ENCODE measurements around the gene CREB5. TPM values are rescaled to one million over a fixed set of nuclear protein-coding genes. Genes with fewer than 3 reads are reported as not detected.

The CREB5 gene
- total RNA-seq, 2 donors from 2014 or later = 0.53 to 2.6 TPM

GRCh38 chr7:28554802-28555471, 142.6 kb downstream of the CREB5 start:
- WGBS, 2 experiments (ENCODE audit: insufficient coverage in 1 of 2, insufficient read length in 1 of 2) = 93 to 100% methylated on average over 1 to 4 of the region's 4 CpGs
- H3K9ac ChIP-seq (ENCODE audit: extremely low read depth, low read length, poor library complexity, severe bottlenecking) = no peak overlapping the region
- Mint-ChIP-seq H3K27ac (no peak overlapping the region), H3K4me1 (peaks cover 8% of the 10 kb centered on the region), H3K27me3 (ENCODE audit: insufficient read depth) (no peaks in the 10 kb centered on the region), H3K9me3 (no peaks in the 10 kb centered on the region), H3K36me3 (ENCODE audit: low read depth) (no peaks in the 10 kb centered on the region), H3K4me3 (no peak overlapping the region)
- H3K9me3 ChIP-seq (ENCODE audit: control insufficient read depth, low read length) = no peaks in the 10 kb centered on the region
- no peaks in the 10 kb centered on the region for H3K4me1 ChIP-seq (ENCODE audit: control insufficient read depth, insufficient read depth, low read length)
- no peak overlapping the region for H3K27ac ChIP-seq (ENCODE audit: low read depth, low read length)
- H3K4me3 ChIP-seq (ENCODE audit: low read length) = no peak overlapping the region
- no peak for TF ChIP-seq CTCF (conservative IDR thresholded peaks at IDR 0.05)
- DNase-seq = no peak
- H3K27me3 ChIP-seq (ENCODE audit: control insufficient read depth, insufficient read depth, low read length, poor library complexity, severe bottlenecking) = peaks cover 3% of the 10 kb centered on the region
- H3K36me3 ChIP-seq (ENCODE audit: control insufficient read depth, insufficient read depth, low read length) = no peaks in the 10 kb centered on the region

DNA sequence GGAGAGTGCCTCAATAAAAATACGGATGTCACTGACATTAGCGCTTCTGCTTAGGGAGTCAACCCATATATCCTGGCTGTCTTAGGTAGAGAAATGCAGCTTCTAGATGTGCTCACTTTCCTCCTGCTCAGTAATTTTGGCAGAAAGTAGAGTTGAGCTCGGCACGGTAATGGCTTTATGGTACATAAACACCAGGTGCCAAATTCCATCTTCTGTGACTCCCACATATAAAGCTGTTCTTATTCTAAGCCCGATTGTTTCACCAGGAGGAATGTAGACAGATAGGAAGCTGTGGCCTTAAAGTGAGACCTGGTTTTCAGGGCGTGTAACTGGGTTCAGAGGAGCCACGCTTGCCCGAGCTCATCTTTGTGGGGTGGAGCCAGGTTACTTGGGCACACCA, 143.7 kb downstream of the CREB5 start:
- no peak for TF ChIP-seq CTCF (conservative IDR thresholded peaks at IDR 0.05)
- H3K9me3 Mint-ChIP-seq = no peaks in the 10 kb centered on the region
- peaks cover 3% of the 10 kb centered on the region for H3K27me3 ChIP-seq (ENCODE audit: control insufficient read depth, insufficient read depth, low read length, poor library complexity, severe bottlenecking)
- no peaks in the 10 kb centered on the region for H3K36me3 ChIP-seq (ENCODE audit: control insufficient read depth, insufficient read depth, low read length)
- no peaks in the 10 kb centered on the region for H3K9me3 ChIP-seq (ENCODE audit: control insufficient read depth, low read length)
- H3K9ac ChIP-seq (ENCODE audit: extremely low read depth, low read length, poor library complexity, severe bottlenecking) = no peak overlapping the region
- H3K4me3 ChIP-seq (ENCODE audit: low read length) = no peak overlapping the region
- no peak overlapping the region for H3K27ac ChIP-seq (ENCODE audit: low read depth, low read length)
- no peaks in the 10 kb centered on the region for H3K36me3 Mint-ChIP-seq (ENCODE audit: low read depth)
- DNase-seq = no peak
- peaks cover 5% of the 10 kb centered on the region for H3K4me1 Mint-ChIP-seq
- H3K4me1 ChIP-seq (ENCODE audit: control insufficient read depth, insufficient read depth, low read length) = no peaks in the 10 kb centered on the region
- 90 to 92% methylated on average over 7 to 8 of the region's 8 CpGs for WGBS, 2 experiments (ENCODE audit: insufficient coverage in 1 of 2, insufficient read length in 1 of 2)
- H3K27ac Mint-ChIP-seq = no peak overlapping the region
- no peaks in the 10 kb centered on the region for H3K27me3 Mint-ChIP-seq (ENCODE audit: insufficient read depth)
- no peak overlapping the region for H3K4me3 Mint-ChIP-seq

DNA sequence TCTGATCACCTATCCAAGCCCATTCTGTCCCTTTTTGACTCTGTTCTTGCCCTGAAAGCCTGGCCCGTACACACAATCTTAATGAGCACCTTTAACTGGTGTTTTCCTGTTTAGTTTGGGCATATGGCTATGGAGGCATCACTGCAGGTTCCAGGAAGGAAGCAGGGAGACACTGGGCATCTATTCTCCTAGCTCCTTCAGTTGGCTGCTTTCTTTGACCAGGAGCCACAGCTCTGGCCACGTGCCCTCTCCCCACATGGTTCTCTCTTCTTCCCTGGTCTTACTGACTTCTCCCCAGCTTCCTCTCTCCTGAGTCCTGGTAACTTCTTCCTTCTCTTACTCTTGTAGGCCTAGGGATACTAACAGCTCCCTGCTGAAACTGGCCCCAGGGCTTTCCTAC, 144.4 kb downstream of the CREB5 start:
- WGBS, 2 experiments (ENCODE audit: insufficient coverage in 1 of 2, insufficient read length in 1 of 2) = 90 to 100% methylated on average over 2 of the region's 2 CpGs
- no peaks in the 10 kb centered on the region for H3K36me3 Mint-ChIP-seq (ENCODE audit: low read depth)
- no peaks in the 10 kb centered on the region for H3K9me3 Mint-ChIP-seq
- no peak overlapping the region for H3K27ac Mint-ChIP-seq
- no peaks in the 10 kb centered on the region for H3K36me3 ChIP-seq (ENCODE audit: control insufficient read depth, insufficient read depth, low read length)
- no peak overlapping the region for H3K27ac ChIP-seq (ENCODE audit: low read depth, low read length)
- no peak for DNase-seq
- no peak for TF ChIP-seq CTCF (conservative IDR thresholded peaks at IDR 0.05)
- H3K9ac ChIP-seq (ENCODE audit: extremely low read depth, low read length, poor library complexity, severe bottlenecking) = no peak overlapping the region
- no peaks in the 10 kb centered on the region for H3K4me1 ChIP-seq (ENCODE audit: control insufficient read depth, insufficient read depth, low read length)
- H3K27me3 Mint-ChIP-seq (ENCODE audit: insufficient read depth) = no peaks in the 10 kb centered on the region
- H3K9me3 ChIP-seq (ENCODE audit: control insufficient read depth, low read length) = no peaks in the 10 kb centered on the region
- H3K27me3 ChIP-seq (ENCODE audit: control insufficient read depth, insufficient read depth, low read length, poor library complexity, severe bottlenecking) = peaks cover 3% of the 10 kb centered on the region
- H3K4me1 Mint-ChIP-seq = no peaks in the 10 kb centered on the region
- no peak overlapping the region for H3K4me3 ChIP-seq (ENCODE audit: low read length)
- no peak overlapping the region for H3K4me3 Mint-ChIP-seq
